ENCODE data around the gene PARP14. TPM values are rescaled to one million over a fixed set of nuclear protein-coding genes. Genes with fewer than 3 reads are reported as not detected.

Gene PARP14
- total and polyA plus RNA-seq, 11 donors = 5.0 to 104 (median 12.5) TPM

- Histone ChIP-seq H3K9me3 (no peaks in the 10 kb centered on the region), H3K4me3 (no peak overlapping the region), H3K27me3 (no peaks in the 10 kb centered on the region), H3K36me3 (peaks cover 0 to 59% (median 0%) of the 10 kb centered on the region in 9 donors), H3K4me1 (peaks cover 0 to 6% (median 0%) of the 10 kb centered on the region in 12 donors), H3K27ac (no peak overlapping the region)
- DNase-seq (no peak), ATAC-seq (no peak)
- WGBS, 4 donors = 93 to 97% (median 95%) methylated on average over 4 of the region's 4 CpGs
- intact Hi-C loops (cut with DNase I) = no loop called here
- TF ChIP-seq CTCF (IDR thresholded peaks at IDR 0.05) (no peak), POLR2A (IDR thresholded peaks at IDR 0.05) (no peak)
These were observed 10.6 kb downstream of the PARP14 start for GRCh38 chr3:122691195-122691594.

DNA sequence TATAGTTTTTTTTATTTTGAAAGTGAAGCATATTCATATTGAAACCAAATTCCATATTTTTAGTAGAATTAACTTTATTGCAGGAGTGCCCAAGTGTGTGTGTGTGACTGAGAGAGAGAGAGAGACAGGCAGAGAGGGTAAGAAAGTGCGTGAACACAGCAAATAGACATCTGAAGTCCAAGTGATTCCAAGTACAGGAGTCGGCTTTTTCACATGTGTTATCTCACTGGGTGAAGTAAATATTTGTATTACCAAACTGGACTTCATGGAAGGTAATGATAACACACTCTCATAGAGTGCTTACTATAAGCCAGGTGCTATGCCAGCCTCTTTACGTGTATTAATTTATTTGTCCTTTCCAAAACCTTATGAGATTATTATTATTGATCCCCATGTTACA lies 12.0 kb downstream of the PARP14 start:
- peaks cover 0 to 57% (median 0%) of the 10 kb centered on the region in 9 donors for H3K36me3 ChIP-seq
- H3K4me1 ChIP-seq = peaks cover 0 to 6% (median 0%) of the 10 kb centered on the region in 12 donors
- TF ChIP-seq POLR2A (IDR thresholded peaks at IDR 0.05) = no peak
- no peak for TF ChIP-seq CTCF (IDR thresholded peaks at IDR 0.05)
- H3K4me3 ChIP-seq = no peak overlapping the region
- no peak overlapping the region for H3K27ac ChIP-seq
- no peak for DNase-seq
- no peaks in the 10 kb centered on the region for H3K9me3 ChIP-seq
- ATAC-seq = no peak
- no peaks in the 10 kb centered on the region for H3K27me3 ChIP-seq
- intact Hi-C loops (cut with DNase I) = no loop called here
- WGBS, 4 donors = 83 to 89% (median 85%) methylated on average over 3 of the region's 3 CpGs

GRCh38 chr3:122694966-122695365 lies 14.3 kb downstream of the PARP14 start:
- H3K27ac ChIP-seq = no peak overlapping the region
- WGBS, 4 donors = 82 to 86% (median 84%) methylated on average over 7 of the region's 7 CpGs
- no peaks in the 10 kb centered on the region for H3K27me3 ChIP-seq
- H3K4me1 ChIP-seq = no peaks in the 10 kb centered on the region
- no peak overlapping the region for H3K4me3 ChIP-seq
- ATAC-seq (no peak), DNase-seq (no peak)
- intact Hi-C loops (cut with DNase I) = no loop called here
- no peaks in the 10 kb centered on the region for H3K9me3 ChIP-seq
- TF ChIP-seq POLR2A (IDR thresholded peaks at IDR 0.05) (no peak), CTCF (IDR thresholded peaks at IDR 0.05) (no peak)
- H3K36me3 ChIP-seq = peaks cover 0 to 66% (median 0%) of the 10 kb centered on the region in 9 donors

DNA sequence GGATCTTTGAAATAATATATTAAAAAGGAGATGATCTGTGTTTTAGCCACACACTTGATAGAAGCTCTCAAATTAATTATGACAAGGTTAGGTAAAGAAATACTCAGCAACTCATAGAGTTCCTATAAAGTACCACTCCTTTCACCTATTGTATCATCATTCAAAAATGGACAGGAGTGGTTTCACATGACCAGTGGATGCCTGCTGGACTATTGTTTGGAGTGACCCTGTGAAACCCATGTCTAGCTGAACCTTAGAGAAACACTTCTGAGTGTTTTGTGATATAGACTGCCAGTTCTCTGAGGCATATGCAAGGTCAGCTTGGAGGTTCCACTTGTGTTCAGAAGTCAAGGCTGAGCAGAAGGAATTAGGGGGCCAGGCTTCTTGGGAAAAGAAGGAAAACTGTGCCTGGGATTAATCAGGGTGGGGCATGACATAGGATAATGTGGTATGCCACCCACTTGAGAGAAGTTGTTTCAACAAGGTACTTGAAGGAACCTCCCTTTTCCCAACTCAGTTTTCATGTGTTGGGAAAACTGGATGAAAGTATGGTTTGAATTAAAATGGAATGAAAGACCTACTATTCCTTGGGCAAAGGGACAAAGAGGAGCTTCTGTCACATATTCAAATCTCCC lies 15.4 kb downstream of the PARP14 start:
- H3K9me3 ChIP-seq = no peaks in the 10 kb centered on the region
- H3K27me3 ChIP-seq = no peaks in the 10 kb centered on the region
- H3K27ac ChIP-seq = no peak overlapping the region
- H3K36me3 ChIP-seq = peaks cover 0 to 66% (median 0%) of the 10 kb centered on the region in 9 donors
- DNase-seq (no peak), ATAC-seq (no peak)
- TF ChIP-seq CTCF (IDR thresholded peaks at IDR 0.05) = no peak
- TF ChIP-seq POLR2A (IDR thresholded peaks at IDR 0.05) = no peak
- intact Hi-C loops (cut with DNase I) = no loop called here
- H3K4me1 ChIP-seq = no peaks in the 10 kb centered on the region
- H3K4me3 ChIP-seq = no peak overlapping the region
